NT2/D1 (cell line): ENCODE results near the gene DHFR2.

ENCODE experiments used
- DNase-seq: peaks from one replicate; pipeline ENCODE4 v3.0.0-alpha.2; 2011; ENCODE audit warnings: low read depth, low spot score
- H3K27me3 ChIP-seq: 2 replicates; pipeline ENCODE4 v1.6.0; 2011; ENCODE audit warnings: mild to moderate bottlenecking; ENCODE audit not compliant: insufficient read length, insufficient read depth
- H3K36me3 ChIP-seq: 2 replicates; pipeline ENCODE4 v1.6.1; 2011; ENCODE audit warnings: mild to moderate bottlenecking, low read length, mixed read lengths; ENCODE audit not compliant: insufficient read depth, insufficient read length
- H3K4me1 ChIP-seq: 2 replicates; pipeline ENCODE4 v1.5.1; 2011; ENCODE audit not compliant: insufficient read depth, insufficient read length
- H3K4me3 ChIP-seq: 2 replicates; pipeline ENCODE4 v1.5.1; 2011; ENCODE audit warnings: low read depth; ENCODE audit not compliant: insufficient read length
- H3K9ac ChIP-seq: 2 replicates; pipeline ENCODE4 v1.6.0; 2011; ENCODE audit warnings: low read depth; ENCODE audit not compliant: insufficient read length
- H3K9me3 ChIP-seq: 2 replicates; pipeline ENCODE4 v1.5.1; 2011; ENCODE audit warnings: mild to moderate bottlenecking, low read length; ENCODE audit not compliant: insufficient read depth
- SUZ12 ChIP-seq: IDR thresholded peaks from 2 replicates; pipeline ENCODE4 v1.6.1; 2011; ENCODE audit not compliant: insufficient read length, insufficient read depth; ENCODE audit errors: extremely low read depth
- YY1 ChIP-seq: IDR thresholded peaks from 2 replicates; pipeline ENCODE4 v1.6.1; 2011; ENCODE audit not compliant: insufficient read length, insufficient read depth
- ZNF274 ChIP-seq: IDR thresholded peaks from 2 replicates; pipeline ENCODE4 v1.6.1; 2011; ENCODE audit warnings: mild to moderate bottlenecking, low read depth, low read length

Gene DHFR2

GRCh38 chr3:94043285-94043684 is 19.4 kb downstream of the DHFR2 start:
- Histone ChIP-seq H3K9me3 (peaks cover 31% of the 10 kb centered on the region), H3K4me1 (no peaks in the 10 kb centered on the region), H3K9ac (no peak overlapping the region), H3K36me3 (peaks cover 32% of the 10 kb centered on the region), H3K4me3 (no peak overlapping the region), H3K27me3 (no peaks in the 10 kb centered on the region)
- no peak for DNase-seq
- TF ChIP-seq ZNF274 (no peak), YY1 (no peak), SUZ12 (no peak)

DNA sequence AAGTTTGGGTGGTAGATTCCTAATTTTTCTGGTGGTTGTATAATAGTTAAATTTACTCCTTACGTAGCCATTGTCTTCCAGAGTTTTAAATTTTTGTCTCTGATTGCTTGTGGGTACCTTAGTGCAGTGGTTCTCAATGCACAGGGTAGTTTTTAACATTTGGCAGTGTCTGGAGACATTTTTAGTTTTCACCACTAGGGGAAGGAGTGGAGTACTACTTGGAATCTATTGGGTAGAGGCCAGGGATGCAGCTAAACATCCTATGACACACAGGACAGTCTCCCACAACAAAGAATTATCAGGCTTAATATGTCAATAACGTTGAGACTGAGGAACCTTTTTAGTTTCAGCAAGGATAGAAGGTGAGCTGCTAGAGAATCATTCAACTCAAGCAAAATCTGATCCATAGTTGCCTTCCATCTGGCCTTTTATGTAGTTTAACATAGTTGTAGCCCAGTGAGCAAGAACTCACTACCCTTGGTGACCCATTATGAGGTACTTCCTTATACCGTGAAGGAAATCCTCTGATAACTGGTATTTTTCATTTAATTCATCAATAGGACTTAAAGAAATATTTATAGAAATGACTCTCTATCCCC is 25.7 kb downstream of the DHFR2 start:
- Histone ChIP-seq H3K9ac (no peak overlapping the region), H3K4me1 (no peaks in the 10 kb centered on the region), H3K9me3 (0 out of 2 replicates have a peak, but pooled peaks cover under 1% of the 10 kb centered on the region), H3K27me3 (no peaks in the 10 kb centered on the region), H3K4me3 (no peak overlapping the region), H3K36me3 (peaks cover 35% of the 10 kb centered on the region)
- TF ChIP-seq ZNF274: no peak
- TF ChIP-seq YY1: no peak
- TF ChIP-seq SUZ12: no peak
- peak; percentile 11 for DNase-seq

- no peak within 1 kb of the TSS for H3K9ac ChIP-seq
- no peak within 1 kb of the TSS for H3K4me3 ChIP-seq
- no peak for TF ChIP-seq SUZ12
- no peak for TF ChIP-seq ZNF274
- TF ChIP-seq YY1: no peak
- no peaks in the 10 kb centered on the region for H3K9me3 ChIP-seq
- H3K36me3 ChIP-seq: no peaks in the 10 kb centered on the region
- no peaks in the 10 kb centered on the region for H3K27me3 ChIP-seq
- DNase-seq: no peak
- no peaks in the 10 kb centered on the region for H3K4me1 ChIP-seq
These were observed 34.5 kb downstream of the DHFR2 start, which contains the start of gene STX19 for GRCh38 chr3:94028093-94028837. TSS of gene STX19 (minus strand) at chr3:94028597. CDS start at chr3:94015269, 13,328 bp downstream.

DNA sequence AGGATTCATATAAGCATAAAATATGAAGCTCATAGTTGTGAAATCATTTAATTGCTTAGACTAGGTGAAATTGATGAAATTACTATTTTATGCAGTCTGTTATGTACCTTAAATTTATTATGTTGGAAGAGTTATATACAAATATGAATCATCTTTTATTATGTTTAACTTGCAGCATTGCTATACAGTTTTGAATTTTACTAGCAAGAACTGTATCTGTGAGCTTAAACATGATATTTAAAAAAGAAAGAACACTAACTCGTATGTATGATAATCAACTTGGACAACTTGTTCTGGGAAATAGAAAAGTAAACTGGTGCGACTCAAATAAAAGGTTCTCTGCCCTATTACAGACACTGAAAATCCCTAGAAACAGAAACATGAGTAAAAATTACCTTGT is 36.1 kb downstream of the DHFR2 start:
- no peak for DNase-seq
- no peaks in the 10 kb centered on the region for H3K4me1 ChIP-seq
- no peaks in the 10 kb centered on the region for H3K36me3 ChIP-seq
- H3K27me3 ChIP-seq: no peaks in the 10 kb centered on the region
- no peak overlapping the region for H3K4me3 ChIP-seq
- H3K9me3 ChIP-seq: no peaks in the 10 kb centered on the region
- H3K9ac ChIP-seq: no peak overlapping the region
- no peak for TF ChIP-seq SUZ12
- TF ChIP-seq ZNF274: no peak
- TF ChIP-seq YY1: no peak

DNA sequence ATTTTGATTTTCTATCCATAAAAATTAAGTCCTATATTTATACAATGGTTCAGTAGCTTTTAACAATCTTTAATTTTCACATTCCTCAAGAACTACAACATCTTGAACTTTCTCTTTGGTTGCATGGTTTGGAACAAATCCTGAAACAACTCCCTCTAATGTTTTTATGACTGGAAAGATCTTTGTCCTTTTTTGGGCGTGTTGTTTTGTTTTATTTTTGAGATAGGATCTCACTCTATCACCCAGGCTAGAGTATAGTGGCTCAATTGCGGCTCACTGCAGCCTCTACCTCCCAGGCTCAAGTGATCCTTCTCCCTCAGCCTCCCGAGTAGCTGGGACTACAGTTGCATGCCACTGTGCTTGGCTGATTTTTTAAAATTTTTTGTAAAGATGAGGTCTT is 38.3 kb downstream of the DHFR2 start:
- Histone ChIP-seq H3K4me3 (no peak overlapping the region), H3K36me3 (no peaks in the 10 kb centered on the region), H3K4me1 (no peaks in the 10 kb centered on the region), H3K9me3 (no peaks in the 10 kb centered on the region), H3K9ac (no peak overlapping the region), H3K27me3 (no peaks in the 10 kb centered on the region)
- TF ChIP-seq SUZ12 (no peak), YY1 (no peak), ZNF274 (no peak)
- no peak for DNase-seq

- DNase-seq: no peak
These were observed 42.4 kb downstream of the DHFR2 start for GRCh38 chr3:94020293-94020692.

DNA sequence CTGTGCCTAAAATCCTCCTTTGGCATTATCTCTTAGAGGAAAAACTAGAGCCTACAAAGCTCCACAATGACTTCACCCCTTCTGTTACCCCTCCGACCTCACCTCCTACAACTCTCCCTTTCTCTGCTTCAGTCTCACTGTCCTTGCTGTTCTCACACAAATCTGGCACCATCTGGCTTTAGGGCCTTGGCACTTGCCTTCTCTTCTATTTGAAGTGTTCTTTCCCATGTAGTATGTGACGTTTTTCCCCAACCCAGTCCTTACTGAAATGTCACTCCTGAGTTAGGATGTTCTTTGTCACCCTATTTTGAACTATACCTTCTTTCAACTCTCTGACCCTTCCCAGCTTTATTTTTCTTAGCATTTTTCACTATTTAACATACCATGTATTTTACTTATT is 43.1 kb downstream of the DHFR2 start:
- TF ChIP-seq YY1 (no peak), SUZ12 (no peak), ZNF274 (no peak)
- H3K9me3 ChIP-seq: no peaks in the 10 kb centered on the region
- no peaks in the 10 kb centered on the region for H3K27me3 ChIP-seq
- no peak overlapping the region for H3K9ac ChIP-seq
- no peaks in the 10 kb centered on the region for H3K4me1 ChIP-seq
- no peak overlapping the region for H3K4me3 ChIP-seq
- H3K36me3 ChIP-seq: no peaks in the 10 kb centered on the region
- no peak for DNase-seq

More at GRCh38 chr3:94020293-94020692, 42.4 kb downstream of the DHFR2 start:
- TF ChIP-seq SUZ12 (no peak), YY1 (no peak), ZNF274 (no peak)
- H3K4me1 ChIP-seq: no peaks in the 10 kb centered on the region
- no peaks in the 10 kb centered on the region for H3K9me3 ChIP-seq
- H3K27me3 ChIP-seq: no peaks in the 10 kb centered on the region
- no peak overlapping the region for H3K9ac ChIP-seq
- H3K36me3 ChIP-seq: no peaks in the 10 kb centered on the region
- H3K4me3 ChIP-seq: no peak overlapping the region
